Endodermal cell (in vitro differentiated cells): ENCODE results near the gene CCDC57. TPM values are rescaled to one million over a fixed set of nuclear protein-coding genes. Genes with fewer than 3 reads are reported as not detected.
"Not testable (repeated sequence)": the region's sequence is repeated elsewhere in the genome, so short reads cannot be mapped to it uniquely, and the experiment has no call there.

Experiments
- DNase-seq: peaks from one replicate; pipeline ENCODE4 v3.0.0-alpha.2; 2017
- H3K27ac ChIP-seq: 2 replicates; pipeline ENCODE4 v1.5.1; 2013; ENCODE audit warnings: mild to moderate bottlenecking, low read depth, low read length, moderate library complexity
- H3K27me3 ChIP-seq: 2 replicates; pipeline ENCODE4 v1.6.1; 2013; ENCODE audit warnings: mild to moderate bottlenecking, low read length, moderate library complexity; ENCODE audit not compliant: insufficient read depth, control insufficient read depth, poor library complexity, severe bottlenecking
- H3K36me3 ChIP-seq: 2 replicates; pipeline ENCODE4 v1.7.0; 2013; ENCODE audit warnings: mild to moderate bottlenecking, low read length, moderate library complexity; ENCODE audit not compliant: control insufficient read depth, insufficient read depth
- H3K4me1 ChIP-seq: one replicate; pipeline ENCODE4 v1.7.0; 2013; ENCODE audit warnings: low read length; ENCODE audit not compliant: control insufficient read depth, insufficient read depth
- H3K4me3 ChIP-seq: 2 replicates; pipeline ENCODE4 v1.5.1; 2013; ENCODE audit warnings: mild to moderate bottlenecking, low read length, moderate library complexity
- H3K9ac ChIP-seq: 2 replicates; pipeline ENCODE4 v1.6.1; 2013; ENCODE audit warnings: mild to moderate bottlenecking, low read length, moderate library complexity; ENCODE audit not compliant: poor library complexity, severe bottlenecking; ENCODE audit errors: extremely low read depth
- H3K9me3 ChIP-seq: 2 replicates; pipeline ENCODE4 v1.6.1; 2013; ENCODE audit warnings: mild to moderate bottlenecking, low read length, moderate library complexity; ENCODE audit not compliant: control insufficient read depth
- H3K27ac Mint-ChIP-seq: 2 replicates; pipeline ENCODE4 v1.8.0; 2020; ENCODE audit warnings: mixed read lengths
- H3K27me3 Mint-ChIP-seq: 2 replicates; pipeline ENCODE4 v1.8.0; 2021; ENCODE audit warnings: mild to moderate bottlenecking, mixed read lengths; ENCODE audit not compliant: insufficient read depth
- H3K36me3 Mint-ChIP-seq: 2 replicates; pipeline ENCODE4 v1.8.0; 2020; ENCODE audit warnings: low read depth, mixed read lengths
- H3K4me1 Mint-ChIP-seq: 2 replicates; pipeline ENCODE4 v1.8.0; 2020; ENCODE audit warnings: mixed read lengths
- H3K4me3 Mint-ChIP-seq: 2 replicates; pipeline ENCODE4 v1.8.0; 2020; ENCODE audit warnings: mild to moderate bottlenecking, moderate library complexity, mixed read lengths
- H3K9me3 Mint-ChIP-seq: 2 replicates; pipeline ENCODE4 v1.8.0; 2020; ENCODE audit warnings: mild to moderate bottlenecking, mixed read lengths
- WGBS, 2 experiments: methylation state at CpG; one replicate each; pipeline versions ENCODE4 v1.1.5 to v1.1.7; 2013; ENCODE audit warnings: missing lambda C conversion rate in 2 of 2, mixed read lengths in 1 of 2; ENCODE audit not compliant: insufficient coverage in 1 of 2, insufficient read length in 1 of 2; 5-methylcytosine and 5-hydroxymethylcytosine counted together
- total RNA-seq, 2 donors: library from RNA; stranded (reverse); fragmentation: NEBNext Ultra II Directional in 1 of 2; extraction: Animal tissue kit (Norgen Biotek cat#: 25700) in 1 of 2; gene quantifications; 2 replicates in 1 of 2; 3 replicates in 1 of 2; pipeline ENCODE4 v1.2.1, GENCODE V29; 2021
- TF ChIP-seq, protein P1 (sequence below): fragments of 200-600 bp; sonication (generic); conservative IDR thresholded peaks from 2 replicates; pipeline ENCODE4 v1.5.0; 2021; ENCODE audit warnings: antibody characterized with exemption, mild to moderate bottlenecking

The CCDC57 gene
- total RNA-seq, 2 donors from 2014 or later: 61.8 to 82.8 TPM

DNA sequence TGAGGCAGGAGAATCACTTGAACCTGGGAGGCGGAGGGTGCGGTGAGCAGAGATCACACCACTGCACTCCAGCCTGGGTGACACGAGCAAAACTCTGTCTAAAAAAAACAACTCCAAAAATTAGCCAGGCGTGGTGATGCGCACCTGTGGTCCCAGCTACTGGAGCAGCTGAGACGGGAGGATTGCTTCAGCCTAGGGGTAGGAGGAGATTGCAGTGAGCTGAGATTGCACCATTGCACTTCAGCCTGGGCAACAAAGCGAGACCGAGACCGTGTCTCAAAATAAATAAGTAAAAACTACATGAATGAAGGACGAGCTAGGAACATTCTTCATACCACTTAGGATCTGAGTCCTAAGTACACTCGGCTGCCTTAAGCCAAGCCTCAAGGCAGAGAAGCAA, 35.4 kb downstream of the CCDC57 start:
- Mint-ChIP-seq H3K4me3 (no peak overlapping the region), H3K27ac (no peak overlapping the region), H3K36me3 (peaks cover 49% of the 10 kb centered on the region), H3K27me3 (peaks cover 70% of the 10 kb centered on the region), H3K9me3 (no peaks in the 10 kb centered on the region), H3K4me1 (peaks cover 42% of the 10 kb centered on the region)
- DNase-seq: no peak
- TF ChIP-seq, protein P1, sequence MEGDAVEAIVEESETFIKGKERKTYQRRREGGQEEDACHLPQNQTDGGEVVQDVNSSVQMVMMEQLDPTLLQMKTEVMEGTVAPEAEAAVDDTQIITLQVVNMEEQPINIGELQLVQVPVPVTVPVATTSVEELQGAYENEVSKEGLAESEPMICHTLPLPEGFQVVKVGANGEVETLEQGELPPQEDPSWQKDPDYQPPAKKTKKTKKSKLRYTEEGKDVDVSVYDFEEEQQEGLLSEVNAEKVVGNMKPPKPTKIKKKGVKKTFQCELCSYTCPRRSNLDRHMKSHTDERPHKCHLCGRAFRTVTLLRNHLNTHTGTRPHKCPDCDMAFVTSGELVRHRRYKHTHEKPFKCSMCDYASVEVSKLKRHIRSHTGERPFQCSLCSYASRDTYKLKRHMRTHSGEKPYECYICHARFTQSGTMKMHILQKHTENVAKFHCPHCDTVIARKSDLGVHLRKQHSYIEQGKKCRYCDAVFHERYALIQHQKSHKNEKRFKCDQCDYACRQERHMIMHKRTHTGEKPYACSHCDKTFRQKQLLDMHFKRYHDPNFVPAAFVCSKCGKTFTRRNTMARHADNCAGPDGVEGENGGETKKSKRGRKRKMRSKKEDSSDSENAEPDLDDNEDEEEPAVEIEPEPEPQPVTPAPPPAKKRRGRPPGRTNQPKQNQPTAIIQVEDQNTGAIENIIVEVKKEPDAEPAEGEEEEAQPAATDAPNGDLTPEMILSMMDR: no peak
- Histone ChIP-seq H3K27me3 (no peaks in the 10 kb centered on the region), H3K4me3 (no peak overlapping the region), H3K9ac (no peak overlapping the region), H3K27ac (no peak overlapping the region), H3K9me3 (no peaks in the 10 kb centered on the region), H3K4me1 (peaks cover 12% of the 10 kb centered on the region), H3K36me3 (peaks cover 20% of the 10 kb centered on the region)
- WGBS, 2 experiments: 95 to 99% methylated on average over 11 of the region's 11 CpGs

DNA sequence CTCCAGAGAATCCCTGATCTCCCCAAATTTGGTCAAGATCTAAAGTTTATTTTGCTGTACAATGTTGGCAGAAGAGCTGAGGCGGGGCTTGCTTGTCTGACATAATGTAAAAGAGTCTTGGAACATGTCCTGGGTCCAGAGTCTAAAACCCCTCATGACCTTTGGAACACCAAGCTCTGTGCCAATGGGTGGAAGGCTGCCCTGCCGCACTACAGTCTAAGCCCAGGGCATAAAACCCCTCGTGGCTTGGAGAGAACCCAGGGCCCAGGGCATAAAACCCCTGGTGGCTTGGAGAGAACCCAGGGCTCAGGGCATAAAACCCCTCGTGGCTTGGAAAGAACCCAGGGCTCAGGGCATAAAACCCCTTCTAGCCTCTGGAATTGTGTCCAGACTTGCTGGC, 36.7 kb downstream of the CCDC57 start:
- WGBS, 2 experiments: 81 to 100% methylated on average over 2 to 4 of the region's 4 CpGs
- peaks cover 56% of the 10 kb centered on the region for H3K36me3 Mint-ChIP-seq
- Histone ChIP-seq H3K4me1 (peaks cover 12% of the 10 kb centered on the region), H3K9me3 (no peaks in the 10 kb centered on the region), H3K4me3 (no peak overlapping the region), H3K27me3 (no peaks in the 10 kb centered on the region), H3K36me3 (peaks cover 21% of the 10 kb centered on the region), H3K27ac (no peak overlapping the region), H3K9ac (no peak overlapping the region)
- TF ChIP-seq, protein P1: no peak
- peaks cover 82% of the 10 kb centered on the region for H3K27me3 Mint-ChIP-seq
- no peaks in the 10 kb centered on the region for H3K9me3 Mint-ChIP-seq
- H3K4me3 Mint-ChIP-seq: peak overlapping the region; percentile 41
- DNase-seq: peak; percentile 44
- H3K27ac Mint-ChIP-seq: peak overlapping the region; percentile 95
- peaks cover 42% of the 10 kb centered on the region for H3K4me1 Mint-ChIP-seq

DNA sequence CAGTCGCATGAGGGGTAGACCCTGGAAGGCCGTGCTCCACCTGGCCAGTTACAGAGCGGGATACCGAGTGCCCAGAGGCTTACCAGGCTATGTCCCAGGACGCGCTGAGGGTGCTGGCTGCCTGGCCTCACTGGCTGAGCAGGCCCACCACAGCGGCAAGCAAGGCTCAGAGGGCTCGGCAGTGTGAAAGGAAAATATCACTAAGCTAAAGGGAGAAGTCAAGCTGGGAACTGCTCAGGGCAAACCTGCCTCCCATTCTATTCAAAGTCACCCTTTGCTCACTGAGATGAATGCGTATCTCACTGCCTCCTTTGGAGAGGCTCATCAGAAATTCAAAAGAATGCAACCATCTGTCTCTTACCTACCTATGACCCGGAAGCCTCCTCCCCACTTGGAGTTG, 37.4 kb downstream of the CCDC57 start:
- peak overlapping the region; percentile 95 for H3K27ac Mint-ChIP-seq
- H3K36me3 Mint-ChIP-seq: peaks cover 59% of the 10 kb centered on the region
- peak overlapping the region; percentile 41 for H3K4me3 Mint-ChIP-seq
- WGBS, 2 experiments: 19% methylated on average over 9 to 10 of the region's 10 CpGs
- peaks cover 86% of the 10 kb centered on the region for H3K27me3 Mint-ChIP-seq
- H3K4me1 Mint-ChIP-seq: peaks cover 42% of the 10 kb centered on the region
- no peaks in the 10 kb centered on the region for H3K9me3 Mint-ChIP-seq
- no peaks in the 10 kb centered on the region for H3K27me3 ChIP-seq
- peak; percentile 83 for DNase-seq
- H3K4me3 ChIP-seq: peak overlapping the region; percentile 71
- TF ChIP-seq, protein P1: no peak
- H3K27ac ChIP-seq: peak overlapping the region; percentile 22
- peaks cover 12% of the 10 kb centered on the region for H3K4me1 ChIP-seq
- no peaks in the 10 kb centered on the region for H3K9me3 ChIP-seq
- peaks cover 21% of the 10 kb centered on the region for H3K36me3 ChIP-seq
- H3K9ac ChIP-seq: peak overlapping the region; percentile 51

DNA sequence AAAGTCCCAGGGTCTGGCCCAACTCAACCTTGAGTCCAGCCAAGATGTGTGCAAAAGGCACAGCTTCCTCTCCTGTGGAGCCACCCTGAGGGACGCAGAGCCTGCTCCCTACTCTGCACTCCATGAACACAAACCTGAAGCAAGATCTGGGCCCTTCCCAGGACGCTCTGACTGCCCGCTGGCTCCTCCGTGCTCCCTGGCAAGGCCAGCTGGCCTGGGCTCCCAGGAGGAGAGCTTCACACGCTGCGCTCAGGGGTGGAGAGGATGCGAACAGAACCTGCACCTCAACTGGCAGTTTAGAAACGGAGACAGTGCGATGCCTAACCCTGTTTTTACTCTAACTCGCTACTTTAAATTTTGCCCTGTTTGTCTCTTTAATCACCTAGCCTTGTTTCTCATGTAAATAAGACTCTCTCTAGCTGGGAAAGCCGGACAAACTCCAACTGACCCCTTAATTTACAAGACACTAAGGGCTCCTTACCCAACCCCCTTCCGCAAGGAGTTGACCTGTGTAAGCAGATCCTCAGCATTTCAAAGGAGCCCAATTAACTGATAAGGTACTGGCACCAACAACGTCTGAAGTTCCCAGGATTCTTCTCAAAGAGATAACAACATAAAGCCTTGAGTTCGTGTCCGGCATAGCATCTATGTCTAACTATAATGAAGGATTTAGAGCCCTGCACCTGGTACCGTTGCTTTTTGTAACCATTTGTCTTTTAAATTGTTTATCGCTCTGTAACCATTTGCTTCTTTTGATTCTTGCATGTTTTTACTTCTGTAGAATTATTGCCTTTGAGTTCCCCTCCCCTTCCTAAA, 38.4 kb downstream of the CCDC57 start:
- Mint-ChIP-seq H3K27me3 (peaks cover 87% of the 10 kb centered on the region), H3K4me3 (peak overlapping the region; percentile 41), H3K36me3 (peaks cover 62% of the 10 kb centered on the region), H3K27ac (peak overlapping the region; percentile 95), H3K4me1 (peaks cover 42% of the 10 kb centered on the region)
- H3K27ac ChIP-seq: peak overlapping the region; percentile 22
- H3K27me3 ChIP-seq, H3K9me3 Mint-ChIP-seq, H3K9me3 ChIP-seq: not testable (repeated sequence)
- peak overlapping the region; percentile 71 for H3K4me3 ChIP-seq
- DNase-seq: peak; percentile 85
- peak overlapping the region; percentile 51 for H3K9ac ChIP-seq
- 7 to 14% methylated on average over 16 to 17 of the region's 17 CpGs for WGBS, 2 experiments
- peaks cover 12% of the 10 kb centered on the region for H3K4me1 ChIP-seq
- H3K36me3 ChIP-seq: peaks cover 21% of the 10 kb centered on the region
